H1 (cell line): ENCODE results near the gene PELI2. TPM values are rescaled to one million over a fixed set of nuclear protein-coding genes. Genes with fewer than 3 reads are reported as not detected.

Source experiments
- CTCF ChIA-PET: fragments of 300-600 bp; sonication (Branson Sonifier 250); formaldehyde crosslinking; loops from one replicate; lab custom pipeline; 2021; ENCODE audit not compliant: partially characterized antibody; lab: Charles Lee
- POLR2A ChIA-PET: fragments of 300-600 bp; sonication (Branson Sonifier 250); formaldehyde crosslinking; loops from one replicate; lab custom pipeline; 2021; ENCODE audit warnings: inconsistent platforms; ENCODE audit not compliant: partially characterized antibody; lab: Charles Lee
- DNase-seq, 2 experiments: peaks; one replicate each; pipeline versions ENCODE4 v3.0.0 to v3.0.0-alpha.2; 2010 to 2022; ENCODE audit warnings: low spot score in 2 of 2, low read depth in 1 of 2, mixed read lengths in 1 of 2
- FAIRE-seq: peaks from 2 replicates; lab custom pipeline; 2011; peaks lifted over from hg19 to GRCh38; lab: Jason Lieb, UNC
- H2AFZ ChIP-seq: 2 replicates; pipeline ENCODE4 v1.8.1; 2012; ENCODE audit warnings: low read length, inconsistent platforms
- H2AK5ac ChIP-seq: 2 replicates; pipeline ENCODE4 v1.6.1; 2013; ENCODE audit warnings: low read depth, low read length
- H2BK120ac ChIP-seq: replicated peaks from 2 replicates; pipeline ENCODE3; 2013; ENCODE audit warnings: low read depth, low read length, inconsistent platforms
- H2BK12ac ChIP-seq: 2 replicates; pipeline ENCODE4 v1.6.1; 2013; ENCODE audit warnings: low read depth, low read length
- H2BK15ac ChIP-seq: 2 replicates; pipeline ENCODE4 v1.6.1; 2013; ENCODE audit warnings: low read length
- H2BK20ac ChIP-seq: 2 replicates; pipeline ENCODE4 v1.6.1; 2013; ENCODE audit warnings: low read length
- H2BK5ac ChIP-seq: 2 replicates; pipeline ENCODE4 v1.6.1; 2013; ENCODE audit warnings: low read depth, low read length
- H3K14ac ChIP-seq: 2 replicates; pipeline ENCODE4 v1.6.1; 2013; ENCODE audit warnings: inconsistent platforms; ENCODE audit not compliant: insufficient read length
- H3K18ac ChIP-seq: 2 replicates; pipeline ENCODE4 v1.6.1; 2013; ENCODE audit warnings: low read length; ENCODE audit errors: extremely low read depth
- H3K23ac ChIP-seq: 2 replicates; pipeline ENCODE4 v1.6.1; 2013; ENCODE audit warnings: inconsistent platforms; ENCODE audit not compliant: insufficient read length
- H3K23me2 ChIP-seq: 2 replicates; pipeline ENCODE4 v1.6.1; 2013; ENCODE audit warnings: low read depth, low read length
- H3K27ac ChIP-seq: 2 replicates; pipeline ENCODE4 v1.6.1; 2011; ENCODE audit warnings: low read depth, low read length, inconsistent platforms
- H3K27me3 ChIP-seq, 4 experiments: replicated peaks in 1 of 4; 1 replicate in 1 of 4; 2 replicates in 3 of 4; pipeline versions ENCODE4 v1.6.1 to v1.8.1; 2011 to 2013; ENCODE audit warnings: low read length in 3 of 4, mild to moderate bottlenecking in 3 of 4, inconsistent platforms in 2 of 4, mixed read lengths in 2 of 4, moderate library complexity in 1 of 4; ENCODE audit not compliant: control insufficient read depth in 3 of 4, insufficient read depth in 3 of 4; ENCODE audit errors: extremely low read depth in 1 of 4
- H3K36me3 ChIP-seq, 4 experiments: 2 replicates each; pipeline versions ENCODE4 v1.6.1 to v1.8.1; 2011 to 2013; ENCODE audit warnings: mild to moderate bottlenecking in 4 of 4, low read length in 3 of 4, moderate library complexity in 2 of 4, control low read depth in 1 of 4, inconsistent platforms in 1 of 4; ENCODE audit not compliant: insufficient read depth in 4 of 4, control insufficient read depth in 2 of 4
- H3K4ac ChIP-seq: replicated peaks from 2 replicates; pipeline ENCODE3; 2013; ENCODE audit warnings: low read length, low read depth, mixed read lengths, inconsistent platforms; ENCODE audit not compliant: insufficient read length
- H3K4me1 ChIP-seq, 4 experiments: replicated peaks in 1 of 4; 1 replicate in 1 of 4; 2 replicates in 3 of 4; pipeline versions ENCODE4 v1.6.1 to v1.8.1; 2011 to 2013; ENCODE audit warnings: low read length in 3 of 4, inconsistent platforms in 2 of 4, mixed read lengths in 1 of 4; ENCODE audit not compliant: insufficient read depth in 4 of 4, control insufficient read depth in 3 of 4
- H3K4me2 ChIP-seq, 2 experiments: 2 replicates each; pipeline versions ENCODE4 v1.6.1 to v1.8.1; 2011 to 2013; ENCODE audit warnings: low read depth in 2 of 2, low read length in 2 of 2, control low read depth in 1 of 2, inconsistent platforms in 1 of 2, mild to moderate bottlenecking in 1 of 2; ENCODE audit not compliant: insufficient read depth in 1 of 2
- H3K4me3 ChIP-seq, 4 experiments: fragments of 200-600, 300-600 bp in 1 of 4; sonication (generic), shearing (Covaris generic), sonication (Bioruptor Twin) in 1 of 4; 2 replicates each; pipeline versions ENCODE4 v1.5.1 to v1.8.1; 2011 to 2016; ENCODE audit warnings: low read length in 4 of 4, low read depth in 3 of 4, control low read depth in 2 of 4, inconsistent platforms in 2 of 4, mild to moderate bottlenecking in 2 of 4, mixed read lengths in 1 of 4, moderate library complexity in 1 of 4; ENCODE audit not compliant: insufficient read depth in 2 of 4; ENCODE audit errors: extremely low read depth in 1 of 4
- H3K56ac ChIP-seq: replicated peaks from 2 replicates; pipeline ENCODE3; 2013; ENCODE audit warnings: low read depth, mild to moderate bottlenecking, mixed read lengths, low read length, inconsistent platforms; ENCODE audit not compliant: insufficient read length
- H3K79me1 ChIP-seq: 2 replicates; pipeline ENCODE4 v1.6.1; 2013; ENCODE audit warnings: low read depth, low read length, control low read depth
- H3K79me2 ChIP-seq, 2 experiments: 2 replicates each; pipeline versions ENCODE4 v1.6.1 to v1.8.1; 2012 to 2013; ENCODE audit warnings: low read length in 2 of 2, mild to moderate bottlenecking in 2 of 2, inconsistent platforms in 1 of 2; ENCODE audit not compliant: insufficient read depth in 2 of 2, control insufficient read depth in 1 of 2
- H3K9ac ChIP-seq, 4 experiments: replicated peaks in 1 of 4; 1 replicate in 1 of 4; 2 replicates in 3 of 4; pipeline versions ENCODE4 v1.6.1 to v1.8.1; 2011 to 2013; ENCODE audit warnings: low read depth in 3 of 4, low read length in 3 of 4, control low read depth in 2 of 4, mild to moderate bottlenecking in 2 of 4, moderate library complexity in 2 of 4, inconsistent platforms in 1 of 4; ENCODE audit errors: extremely low read depth in 1 of 4
- H3K9me3 ChIP-seq, 2 experiments: 2 replicates each; pipeline versions ENCODE4 v1.6.1 to v1.8.1; 2012 to 2013; ENCODE audit warnings: mild to moderate bottlenecking in 2 of 2, moderate library complexity in 2 of 2, control low read depth in 1 of 2, inconsistent platforms in 1 of 2, low read depth in 1 of 2, low read length in 1 of 2, mixed read lengths in 1 of 2; ENCODE audit not compliant: insufficient read depth in 2 of 2
- H4K20me1 ChIP-seq, 2 experiments: replicated peaks in 1 of 2; 2 replicates each; pipeline versions ENCODE3 to v1.8.1; 2011 to 2013; ENCODE audit warnings: inconsistent platforms in 2 of 2, low read length in 2 of 2, mild to moderate bottlenecking in 1 of 2; ENCODE audit not compliant: insufficient read depth in 2 of 2, control insufficient read depth in 1 of 2
- H4K5ac ChIP-seq: 2 replicates; pipeline ENCODE4 v1.6.1; 2013; ENCODE audit warnings: low read length, low read depth, mixed read lengths, inconsistent platforms; ENCODE audit not compliant: insufficient read length
- H4K8ac ChIP-seq: 2 replicates; pipeline ENCODE4 v1.8.0; 2013; ENCODE audit warnings: mild to moderate bottlenecking, moderate library complexity, low read length, inconsistent platforms; ENCODE audit not compliant: insufficient read depth; ENCODE audit errors: extremely low read depth
- H4K91ac ChIP-seq: replicated peaks from 2 replicates; pipeline ENCODE3; 2013; ENCODE audit warnings: low read length, mixed read lengths, inconsistent platforms; ENCODE audit not compliant: insufficient read length
- POU5F1 ChIP-seq: IDR thresholded peaks from 2 replicates; pipeline ENCODE4 v1.6.1; 2011; ENCODE audit warnings: low read depth, mild to moderate bottlenecking, low read length, moderate library complexity
- WGBS, 2 experiments: shearing (Covaris generic) in 1 of 2; methylation state at CpG; one replicate each; pipeline versions ENCODE4 v1.1.6 to v1.1.7; 2013 to 2015; ENCODE audit warnings: low lambda C conversion rate in 2 of 2, mixed read lengths in 2 of 2, inconsistent platforms in 1 of 2, low coverage in 1 of 2, missing lambda C conversion rate in 1 of 2; ENCODE audit not compliant: insufficient replicate concordance in 2 of 2, insufficient coverage in 1 of 2, insufficient read length in 1 of 2; ENCODE audit errors: extremely low coverage in 1 of 2, missing lambda C conversion rate in 1 of 2; 5-methylcytosine and 5-hydroxymethylcytosine counted together
- polyA plus RNA-seq, 7 experiments: library from polyadenylated mRNA; depleted of rRNA in 3 of 7; stranded (reverse) in 5 of 7; unstranded in 2 of 7; fragments of >200 nt in 5 of 7; fragments of 200-250 nt in 2 of 7; gene quantifications; 1 replicate in 5 of 7; 2 replicates in 1 of 7; 4 replicates in 1 of 7; pipeline versions ENCODE4 v1.2.1 to v1.2.3, GENCODE V29; 2011 to 2013; ENCODE audit warnings: missing spikeins in 2 of 7, mixed read lengths in 2 of 7
- total RNA-seq: library from RNA; stranded (reverse); fragmentation: NEBNext Ultra II Directional; extraction: Animal tissue kit (Norgen Biotek cat#: 25700); gene quantifications from 2 replicates; pipeline ENCODE4 v1.2.1, GENCODE V29; 2021

Gene PELI2
- total and polyA plus RNA-seq, 2 of the 8 experiments (the other 6 are each of a cell fraction or from before 2014, with no cell fraction given), result 14.6 to 25.7 TPM

DNA sequence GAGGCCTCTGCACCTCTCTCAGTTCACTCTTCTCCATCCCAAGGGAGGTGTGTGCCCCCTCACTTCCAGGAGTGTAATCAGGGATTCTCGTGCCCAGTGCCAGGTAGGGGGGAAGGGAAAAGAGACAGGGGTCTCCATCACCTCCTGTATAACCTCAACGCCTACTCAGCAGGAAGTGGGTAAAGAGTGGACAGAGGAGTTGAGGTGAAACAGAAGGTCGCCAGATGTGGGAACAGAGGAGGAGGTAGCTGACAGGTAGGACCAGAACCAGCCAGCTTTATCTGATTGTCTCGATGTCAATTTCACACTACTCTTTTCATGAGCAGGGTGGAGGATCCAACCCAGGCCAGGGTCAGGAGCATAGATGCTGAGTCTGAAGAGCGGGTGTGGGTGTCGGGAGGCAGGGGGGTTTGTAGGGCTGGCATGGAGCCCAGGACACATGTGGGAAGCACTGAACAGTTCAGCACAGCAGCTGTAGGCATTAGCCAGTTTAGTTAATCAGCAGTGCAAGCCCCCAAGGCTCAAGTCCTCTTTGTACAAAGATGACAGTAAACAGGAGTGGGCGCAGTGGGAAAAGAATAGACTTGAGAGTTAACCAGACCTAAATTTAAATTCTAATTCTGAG lies 213.5 kb downstream of the PELI2 start:
- H2BK20ac ChIP-seq, result no peak overlapping the region
- no peak for FAIRE-seq
- H3K4ac ChIP-seq, result no peak overlapping the region
- no peak overlapping the region for H3K9ac ChIP-seq
- no peaks in the 10 kb centered on the region for H3K27me3 ChIP-seq
- H2BK15ac ChIP-seq, result no peak overlapping the region
- 84% methylated on average over 7 of the region's 7 CpGs; no CpG with 5 or more reads in 1 of the 2 experiments for WGBS, 2 experiments
- no peaks in the 10 kb centered on the region for H3K36me3 ChIP-seq
- H3K14ac ChIP-seq, result no peak overlapping the region
- H3K4me1 ChIP-seq, result no peaks in the 10 kb centered on the region
- no peak overlapping the region for H3K18ac ChIP-seq
- no peaks in the 10 kb centered on the region for H3K79me2 ChIP-seq
- no peaks in the 10 kb centered on the region for H4K20me1 ChIP-seq
- H2AFZ ChIP-seq, result no peak overlapping the region
- no peak overlapping the region for H3K23ac ChIP-seq
- no peak overlapping the region for H4K8ac ChIP-seq
- H3K9me3 ChIP-seq, result no peaks in the 10 kb centered on the region
- no peak overlapping the region for H2BK12ac ChIP-seq
- no peak overlapping the region for H2BK5ac ChIP-seq
- ChIA-PET CTCF (no interaction called here), POLR2A (no interaction called here)
- no peak overlapping the region for H3K27ac ChIP-seq
- H3K4me3 ChIP-seq, result no peak overlapping the region
- H3K79me1 ChIP-seq, result no peaks in the 10 kb centered on the region
- H2AK5ac ChIP-seq, result no peak overlapping the region
- DNase-seq, result no peak
- H4K5ac ChIP-seq, result no peak overlapping the region
- H3K4me2 ChIP-seq, result no peak overlapping the region
- no peak overlapping the region for H3K56ac ChIP-seq
- H4K91ac ChIP-seq, result no peak overlapping the region
- H3K23me2 ChIP-seq, result no peaks in the 10 kb centered on the region
- H2BK120ac ChIP-seq, result no peak overlapping the region
- no peak for TF ChIP-seq POU5F1
